ENCODE data around the gene ITM2B.

DNA sequence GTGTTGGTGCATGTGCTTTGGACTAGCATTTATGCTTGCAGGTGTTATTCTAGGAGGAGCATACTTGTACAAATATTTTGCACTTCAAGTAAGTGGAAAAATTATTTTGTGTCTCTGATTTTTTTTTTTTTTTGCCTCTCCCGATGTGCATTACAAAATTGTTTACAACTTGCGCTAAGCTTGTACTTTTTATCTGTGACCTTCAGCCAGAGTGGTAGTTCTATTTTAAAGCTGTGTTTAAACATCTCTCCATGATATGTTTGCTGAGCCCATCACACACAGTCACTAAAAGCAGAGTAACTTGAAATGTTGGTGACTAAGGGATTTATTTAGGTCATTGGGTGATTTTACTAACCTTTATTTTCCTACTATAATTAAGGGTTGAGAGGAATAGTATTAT is 20.8 kb downstream of the ITM2B start:
- no peak for TF ChIP-seq EZH2 (IDR thresholded peaks at IDR 0.05; ENCODE audit: insufficient read depth, poor library complexity, severe bottlenecking)
- TF ChIP-seq EZH2phosphoT487 (IDR thresholded peaks at IDR 0.05; ENCODE audit: insufficient read depth, low read depth), result no peak
